ENCODE measurements around the gene CXXC5.

CXXC5 gene

GRCh38 chr5:139638736-139639618 is 9.2 kb upstream of the CXXC5 start:
- no peak for DNase-seq (ENCODE audit: low read depth)

- DNase-seq (ENCODE audit: low read depth), result no peak
Measured at GRCh38 chr5:139639619-139640380, 8.3 kb upstream of the CXXC5 start.

GRCh38 chr5:139640421-139641115 is 7.6 kb upstream of the CXXC5 start:
- DNase-seq (ENCODE audit: low read depth), result no peak

GRCh38 chr5:139641116-139642080 is 6.8 kb upstream of the CXXC5 start:
- no peak for DNase-seq (ENCODE audit: low read depth)

- DNase-seq (ENCODE audit: low read depth), result no peak
Measured at GRCh38 chr5:139642213-139642612, 5.9 kb upstream of the CXXC5 start.

- no peak for DNase-seq (ENCODE audit: low read depth)
Measured at GRCh38 chr5:139642891-139643871, 5.0 kb upstream of the CXXC5 start.

- DNase-seq (ENCODE audit: low read depth), result no peak
Measured at GRCh38 chr5:139644001-139644456, 4.1 kb upstream of the CXXC5 start.

- no peak for DNase-seq (ENCODE audit: low read depth)
Measured at GRCh38 chr5:139644646-139645429, 3.3 kb upstream of the CXXC5 start.

- no peak for DNase-seq (ENCODE audit: low read depth)
Measured at GRCh38 chr5:139645430-139645871, 2.7 kb upstream of the CXXC5 start.

- no peak for DNase-seq (ENCODE audit: low read depth)
Measured at GRCh38 chr5:139646111-139646510, 2.0 kb upstream of the CXXC5 start.

- DNase-seq (ENCODE audit: low read depth), result no peak
Measured at GRCh38 chr5:139646912-139647505, 1.1 kb upstream of the CXXC5 start.

GRCh38 chr5:139647506-139648204 is 494 bp upstream of the CXXC5 start:
- DNase-seq (ENCODE audit: low read depth), result no peak

GRCh38 chr5:139649082-139649991 is 1.2 kb downstream of the CXXC5 start:
- DNase-seq (ENCODE audit: low read depth), result no peak

GRCh38 chr5:139650031-139650688 is 2.0 kb downstream of the CXXC5 start:
- DNase-seq (ENCODE audit: low read depth), result no peak

- no peak for DNase-seq (ENCODE audit: low read depth)
Measured at GRCh38 chr5:139650689-139651042, 2.5 kb downstream of the CXXC5 start.

GRCh38 chr5:139651043-139651834 is 3.1 kb downstream of the CXXC5 start:
- DNase-seq (ENCODE audit: low read depth), result no peak

Measured in CMK (cell line).